Sigmoid colon (tissue), 7 donors: Measurements from ENCODE around the gene GOLGA8A. TPM values are rescaled to one million over a fixed set of nuclear protein-coding genes. Genes with fewer than 3 reads are reported as not detected.

Source experiments
- DNase-seq: peaks from one replicate; pipeline ENCODE4 v3.0.0-alpha.2; 2019
- H3K27ac ChIP-seq, 4 donors: fragments of 200-600 bp; sonication (generic); one replicate each; pipeline ENCODE4 v1.5.1; 2016 to 2019; ENCODE audit warnings: mild to moderate bottlenecking in 1 of 4
- H3K27me3 ChIP-seq, 3 donors: fragments of 200-600 bp; sonication (generic); one replicate each; pipeline ENCODE4 v1.5.1; 2019; ENCODE audit warnings: mild to moderate bottlenecking in 1 of 3
- H3K36me3 ChIP-seq, 4 donors: fragments of 200-600 bp; sonication (generic); one replicate each; pipeline ENCODE4 v1.5.1; 2016 to 2019
- H3K4me1 ChIP-seq, 4 donors: fragments of 200-600 bp; sonication (generic); one replicate each; pipeline ENCODE4 v1.5.1; 2017 to 2019
- H3K4me3 ChIP-seq, 4 donors: fragments of 200-600 bp; sonication (generic); one replicate each; pipeline ENCODE4 v1.5.1; 2017 to 2019; ENCODE audit warnings: mild to moderate bottlenecking in 2 of 4, moderate library complexity in 1 of 4
- H3K9me3 ChIP-seq, 4 donors: fragments of 200-600 bp in 3 of 4; sonication (generic) in 3 of 4; one replicate each; pipeline versions ENCODE4 v1.5.1 to v1.6.1; 2013 to 2019
- CTCF ChIP-seq, 4 experiments: fragments of 450-650 bp in 3 of 4; fragments of 200-600 bp in 1 of 4; IDR thresholded peaks; one replicate each; pipeline ENCODE4 v1.5.1; 2016 to 2019; ENCODE audit warnings: antibody characterized with exemption in 4 of 4, mild to moderate bottlenecking in 3 of 4, moderate library complexity in 2 of 4
- EP300 ChIP-seq, 4 donors: sonication (generic); formaldehyde crosslinking; IDR thresholded peaks; one replicate each; pipeline ENCODE4 v1.6.1; 2017; ENCODE audit warnings: antibody characterized with exemption in 4 of 4
- POLR2A ChIP-seq, 2 donors: fragments of 450-650 bp; IDR thresholded peaks; one replicate each; pipeline ENCODE4 v1.6.1; 2016; ENCODE audit warnings: antibody characterized with exemption in 2 of 2, mild to moderate bottlenecking in 2 of 2, moderate library complexity in 2 of 2
- POLR2AphosphoS5 ChIP-seq, 4 donors: sonication (generic); formaldehyde crosslinking; IDR thresholded peaks; one replicate each; pipeline ENCODE4 v1.6.1; 2017; ENCODE audit warnings: antibody characterized with exemption in 4 of 4
- WGBS, 2 donors: extraction: QIAGEN DNeasy Blood & Tissue Kit; methylation state at CpG; one replicate each; pipeline ENCODE4 v1.1.7; 2013; 5-methylcytosine and 5-hydroxymethylcytosine counted together
- intact Hi-C: fragments of 100-400 bp; cut with DNase I; formaldehyde crosslinking; loops from one replicate; pipeline ENCODE4 v1.15.1; 2023
- polyA plus RNA-seq, 3 donors: library from polyadenylated mRNA; stranded (reverse); fragments of 200-250 nt; gene quantifications; one replicate each; pipeline ENCODE4 v1.2.3, GENCODE V29; 2013
- total RNA-seq, 4 donors: library from RNA; depleted of rRNA; stranded (reverse); fragments of >200 nt; gene quantifications; one replicate each; pipeline ENCODE4 v1.1.0, GENCODE V29; 2016
- donor health status: healthy with polysubstance abuse.
- donor health status: Bipolar disorder and iron deficiency.
- donor health status: healthy.

The GOLGA8A gene
- total and polyA plus RNA-seq, 7 donors = 0.60 to 52.3 (median 22.5) TPM

- Histone ChIP-seq H3K27ac (no peak overlapping the region), H3K4me1 (no peaks in the 10 kb centered on the region), H3K9me3 (no peaks in the 10 kb centered on the region), H3K36me3 (no peaks in the 10 kb centered on the region), H3K27me3 (no peaks in the 10 kb centered on the region), H3K4me3 (no peak overlapping the region)
- 79 to 80% methylated on average over 3 of the region's 3 CpGs for WGBS, 2 donors
- intact Hi-C loops = no loop called here
- TF ChIP-seq CTCF (IDR thresholded peaks at IDR 0.05) = no peak
- no peak for TF ChIP-seq EP300 (IDR thresholded peaks at IDR 0.05)
- TF ChIP-seq POLR2AphosphoS5 (IDR thresholded peaks at IDR 0.05) = no peak
- no peak for TF ChIP-seq POLR2A (IDR thresholded peaks at IDR 0.05)
- no peak for DNase-seq
Observed at GRCh38 chr15:34470091-34470490, 32.5 kb upstream of the GOLGA8A start.

GRCh38 chr15:34461730-34462129 lies 24.1 kb upstream of the GOLGA8A start:
- no peaks in the 10 kb centered on the region for H3K4me1 ChIP-seq
- TF ChIP-seq POLR2A (IDR thresholded peaks at IDR 0.05) (no peak), EP300 (IDR thresholded peaks at IDR 0.05) (no peak), POLR2AphosphoS5 (IDR thresholded peaks at IDR 0.05) (no peak), CTCF (IDR thresholded peaks at IDR 0.05) (no peak)
- no peak for DNase-seq
- 21 to 59% methylated on average over 1 of the region's 1 CpG for WGBS, 2 donors
- no peaks in the 10 kb centered on the region for H3K9me3 ChIP-seq
- no peak overlapping the region for H3K4me3 ChIP-seq
- H3K27me3 ChIP-seq = no peaks in the 10 kb centered on the region
- no peaks in the 10 kb centered on the region for H3K36me3 ChIP-seq
- intact Hi-C loops = no loop called here
- no peak overlapping the region for H3K27ac ChIP-seq

- H3K36me3 ChIP-seq = no peaks in the 10 kb centered on the region
- no peak overlapping the region for H3K4me3 ChIP-seq
- H3K27me3 ChIP-seq = no peaks in the 10 kb centered on the region
- WGBS, 2 donors = 81 to 86% methylated on average over 1 of the region's 1 CpG
- no peak for TF ChIP-seq EP300 (IDR thresholded peaks at IDR 0.05)
- no peak for TF ChIP-seq CTCF (IDR thresholded peaks at IDR 0.05)
- no peak for TF ChIP-seq POLR2A (IDR thresholded peaks at IDR 0.05)
- no peak for TF ChIP-seq POLR2AphosphoS5 (IDR thresholded peaks at IDR 0.05)
- no peak for DNase-seq
- H3K4me1 ChIP-seq = no peaks in the 10 kb centered on the region
- intact Hi-C loops = no loop called here
- H3K9me3 ChIP-seq = no peaks in the 10 kb centered on the region
- no peak overlapping the region for H3K27ac ChIP-seq
Observed at GRCh38 chr15:34460451-34460850, 22.8 kb upstream of the GOLGA8A start.

GRCh38 chr15:34456658-34457057 lies 19.1 kb upstream of the GOLGA8A start:
- Histone ChIP-seq H3K27ac (no peak overlapping the region), H3K36me3 (no peaks in the 10 kb centered on the region), H3K4me1 (no peaks in the 10 kb centered on the region), H3K4me3 (no peak overlapping the region), H3K27me3 (no peaks in the 10 kb centered on the region), H3K9me3 (no peaks in the 10 kb centered on the region)
- DNase-seq = no peak
- no peak for TF ChIP-seq EP300 (IDR thresholded peaks at IDR 0.05)
- TF ChIP-seq POLR2A (IDR thresholded peaks at IDR 0.05) = no peak
- no peak for TF ChIP-seq POLR2AphosphoS5 (IDR thresholded peaks at IDR 0.05)
- TF ChIP-seq CTCF (IDR thresholded peaks at IDR 0.05) = no peak
- 75 to 83% methylated on average over 9 of the region's 9 CpGs for WGBS, 2 donors
- intact Hi-C loops = no loop called here

GRCh38 chr15:34442891-34443290 lies 5.3 kb upstream of the GOLGA8A start:
- intact Hi-C loops = no loop called here
- Histone ChIP-seq H3K4me1 (no peaks in the 10 kb centered on the region), H3K27me3 (no peaks in the 10 kb centered on the region), H3K27ac (no peak overlapping the region), H3K4me3 (no peak overlapping the region), H3K9me3 (no peaks in the 10 kb centered on the region), H3K36me3 (no peaks in the 10 kb centered on the region)
- DNase-seq = no peak
- TF ChIP-seq POLR2AphosphoS5 (IDR thresholded peaks at IDR 0.05) (no peak), POLR2A (IDR thresholded peaks at IDR 0.05) (no peak), CTCF (IDR thresholded peaks at IDR 0.05) (no peak), EP300 (IDR thresholded peaks at IDR 0.05) (no peak)
- 80 to 90% methylated on average over 7 of the region's 7 CpGs for WGBS, 2 donors
